SK-N-SH (cell line): ENCODE measurements around the gene FRS2.

ENCODE experiments used
- CTCF ChIP-seq: fragments of 200-600 bp; sonication (generic); IDR thresholded peaks from 2 replicates; pipeline ENCODE4 v1.6.1; 2017; ENCODE audit warnings: antibody characterized with exemption, mild to moderate bottlenecking, moderate library complexity
- EP300 ChIP-seq, 2 experiments: IDR thresholded peaks; 2 replicates each; pipeline versions ENCODE4 v1.4.0 to v1.6.1; 2012; ENCODE audit warnings: borderline replicate concordance in 1 of 2, low read depth in 1 of 2, low read length in 1 of 2

DNA sequence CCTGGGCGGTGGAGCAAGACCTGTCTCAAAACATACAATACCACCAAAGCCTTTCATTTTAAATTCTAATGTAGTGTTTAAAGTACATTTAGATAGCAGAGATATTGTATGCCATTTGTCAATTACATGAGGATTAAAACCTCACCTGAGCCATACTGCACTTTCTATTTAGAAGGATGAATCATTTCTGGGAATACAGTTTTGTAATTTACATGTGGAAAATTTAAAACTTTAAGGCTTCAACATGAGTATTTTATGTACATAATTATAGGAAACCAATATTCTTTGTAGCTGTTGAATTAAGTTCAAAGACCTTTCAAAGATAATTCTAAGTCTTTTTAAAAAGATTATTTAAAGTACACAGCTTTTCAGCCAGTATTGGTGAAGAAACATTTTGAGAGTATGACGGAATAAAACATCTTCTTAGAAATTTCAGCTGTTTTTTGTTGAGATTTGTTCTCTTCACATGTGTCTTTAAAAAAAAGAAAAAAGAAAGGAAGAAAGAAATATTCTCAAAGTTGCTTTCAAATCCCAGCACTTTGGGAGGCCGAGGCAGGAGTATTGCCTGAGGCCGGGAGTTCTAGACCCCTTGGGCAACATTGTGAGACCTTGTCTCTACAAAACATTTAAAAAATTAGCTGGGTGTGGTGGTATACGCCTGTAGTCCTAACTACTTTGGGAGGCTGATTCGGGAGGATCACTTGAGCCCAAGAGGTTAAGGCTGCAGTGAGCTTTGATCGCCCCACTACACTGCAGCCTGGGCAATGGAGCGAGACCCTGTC lies 80.6 kb downstream of the FRS2 start:
- TF ChIP-seq CTCF: no peak
- TF ChIP-seq EP300 (IDR thresholded peaks at IDR 0.05; ENCODE audit: borderline replicate concordance in 1 of 2, low read depth in 1 of 2, low read length in 1 of 2): no peak
